GM19238 (cell line): ENCODE data around the gene ROBO3.

Experiments
- DNase-seq: peaks from one replicate; pipeline ENCODE4 v3.0.0; 2011; ENCODE audit warnings: low spot score; ENCODE audit not compliant: insufficient read length

The ROBO3 gene, protein sequence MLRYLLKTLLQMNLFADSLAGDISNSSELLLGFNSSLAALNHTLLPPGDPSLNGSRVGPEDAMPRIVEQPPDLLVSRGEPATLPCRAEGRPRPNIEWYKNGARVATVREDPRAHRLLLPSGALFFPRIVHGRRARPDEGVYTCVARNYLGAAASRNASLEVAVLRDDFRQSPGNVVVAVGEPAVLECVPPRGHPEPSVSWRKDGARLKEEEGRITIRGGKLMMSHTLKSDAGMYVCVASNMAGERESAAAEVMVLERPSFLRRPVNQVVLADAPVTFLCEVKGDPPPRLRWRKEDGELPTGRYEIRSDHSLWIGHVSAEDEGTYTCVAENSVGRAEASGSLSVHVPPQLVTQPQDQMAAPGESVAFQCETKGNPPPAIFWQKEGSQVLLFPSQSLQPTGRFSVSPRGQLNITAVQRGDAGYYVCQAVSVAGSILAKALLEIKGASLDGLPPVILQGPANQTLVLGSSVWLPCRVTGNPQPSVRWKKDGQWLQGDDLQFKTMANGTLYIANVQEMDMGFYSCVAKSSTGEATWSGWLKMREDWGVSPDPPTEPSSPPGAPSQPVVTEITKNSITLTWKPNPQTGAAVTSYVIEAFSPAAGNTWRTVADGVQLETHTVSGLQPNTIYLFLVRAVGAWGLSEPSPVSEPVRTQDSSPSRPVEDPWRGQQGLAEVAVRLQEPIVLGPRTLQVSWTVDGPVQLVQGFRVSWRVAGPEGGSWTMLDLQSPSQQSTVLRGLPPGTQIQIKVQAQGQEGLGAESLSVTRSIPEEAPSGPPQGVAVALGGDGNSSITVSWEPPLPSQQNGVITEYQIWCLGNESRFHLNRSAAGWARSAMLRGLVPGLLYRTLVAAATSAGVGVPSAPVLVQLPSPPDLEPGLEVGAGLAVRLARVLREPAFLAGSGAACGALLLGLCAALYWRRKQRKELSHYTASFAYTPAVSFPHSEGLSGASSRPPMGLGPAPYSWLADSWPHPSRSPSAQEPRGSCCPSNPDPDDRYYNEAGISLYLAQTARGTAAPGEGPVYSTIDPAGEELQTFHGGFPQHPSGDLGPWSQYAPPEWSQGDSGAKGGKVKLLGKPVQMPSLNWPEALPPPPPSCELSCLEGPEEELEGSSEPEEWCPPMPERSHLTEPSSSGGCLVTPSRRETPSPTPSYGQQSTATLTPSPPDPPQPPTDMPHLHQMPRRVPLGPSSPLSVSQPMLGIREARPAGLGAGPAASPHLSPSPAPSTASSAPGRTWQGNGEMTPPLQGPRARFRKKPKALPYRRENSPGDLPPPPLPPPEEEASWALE (N-terminal part only)

DNA sequence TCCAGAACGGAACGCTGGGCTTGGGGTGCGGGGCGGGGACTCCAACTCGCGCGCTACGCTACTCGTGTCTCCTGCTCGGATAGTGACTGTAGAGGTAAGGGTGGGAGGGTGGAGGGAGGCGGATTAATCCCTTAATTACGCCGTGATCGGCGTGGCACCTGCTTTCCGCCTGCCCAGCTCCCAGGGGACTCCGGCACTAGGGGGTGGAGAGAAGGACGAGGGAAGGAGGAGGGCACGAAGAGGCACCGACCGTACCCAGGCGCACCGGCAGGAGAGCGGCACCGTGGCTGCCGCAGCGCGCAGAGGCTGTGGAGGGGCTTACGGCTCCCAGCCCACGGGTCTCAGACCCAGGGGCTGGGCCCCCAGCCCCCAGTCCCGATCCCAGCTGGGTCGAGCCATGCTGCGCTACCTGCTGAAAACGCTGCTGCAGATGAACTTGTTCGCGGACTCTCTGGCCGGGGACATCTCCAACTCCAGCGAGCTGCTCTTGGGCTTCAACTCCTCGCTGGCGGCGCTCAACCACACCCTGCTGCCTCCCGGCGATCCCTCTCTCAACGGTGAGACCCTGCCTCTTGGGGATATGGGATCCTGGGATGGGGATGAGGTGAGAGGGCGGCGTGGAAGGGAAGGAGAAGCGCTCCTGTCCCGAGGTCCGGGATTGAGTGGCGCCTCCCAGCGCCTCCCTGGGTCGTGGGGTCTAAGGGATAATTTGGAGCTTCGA is at the start of gene ROBO3:
TSS of gene ROBO3 (plus strand) at position 252 of the 721 bp plus-strand sequence. CDS start at position 398, 146 bp downstream.
- DNase-seq, result no peak

DNA sequence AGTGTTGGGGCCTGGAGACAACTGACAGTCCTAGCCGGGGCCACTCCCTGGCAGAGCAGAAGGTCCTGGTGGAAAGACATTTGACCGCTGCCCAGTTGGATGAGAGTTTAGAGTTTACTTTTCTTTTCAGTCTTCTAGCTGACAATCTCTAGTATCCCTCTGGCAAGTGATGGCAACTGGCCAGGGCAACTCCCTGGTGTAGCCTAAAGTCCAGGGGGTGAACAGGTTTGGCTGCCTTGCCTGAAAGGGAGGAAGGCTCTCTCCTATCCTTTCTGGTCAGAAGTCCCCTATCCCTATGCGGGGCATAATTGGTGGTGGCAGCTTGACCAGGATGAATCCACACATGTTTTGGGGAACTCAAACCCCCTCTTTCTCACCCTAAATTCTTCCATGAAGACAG is 48.2 kb upstream of the ROBO3 start:
- DNase-seq, result no peak

DNA sequence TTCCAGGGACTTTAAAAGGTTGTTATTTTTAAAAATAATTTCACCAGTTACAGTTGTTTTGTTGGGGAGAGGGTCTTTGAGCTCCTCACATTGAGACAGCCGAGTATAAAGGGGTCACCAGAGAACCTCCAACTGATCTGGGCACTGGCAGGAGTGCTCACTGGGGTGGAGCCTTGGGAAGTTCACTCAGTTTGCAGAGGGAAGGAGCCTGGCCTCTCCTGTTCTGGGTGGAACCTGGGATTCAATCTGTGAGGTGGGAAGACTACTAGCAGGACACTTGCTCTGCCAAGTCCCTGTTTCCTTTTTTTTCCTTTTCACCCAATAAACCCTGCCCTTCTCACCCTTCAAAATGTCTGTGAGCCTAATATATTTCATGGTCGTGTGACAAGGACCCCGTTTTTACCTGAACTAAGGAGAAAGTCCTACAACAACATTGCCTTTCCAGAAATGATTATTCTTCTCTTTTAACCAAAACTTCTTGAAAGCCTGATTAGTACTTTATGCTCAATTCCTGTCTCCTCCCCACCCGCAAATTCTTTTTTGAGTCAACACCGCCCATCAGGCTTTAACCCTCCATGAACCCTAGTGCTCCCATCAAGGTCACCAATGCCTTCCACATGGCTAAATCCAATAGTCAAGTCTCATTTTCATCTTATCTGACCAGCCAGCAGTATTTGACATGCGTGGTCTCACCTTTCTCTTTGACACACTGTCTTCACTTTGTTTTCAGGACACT is 43.1 kb upstream of the ROBO3 start:
- DNase-seq, result no peak

DNA sequence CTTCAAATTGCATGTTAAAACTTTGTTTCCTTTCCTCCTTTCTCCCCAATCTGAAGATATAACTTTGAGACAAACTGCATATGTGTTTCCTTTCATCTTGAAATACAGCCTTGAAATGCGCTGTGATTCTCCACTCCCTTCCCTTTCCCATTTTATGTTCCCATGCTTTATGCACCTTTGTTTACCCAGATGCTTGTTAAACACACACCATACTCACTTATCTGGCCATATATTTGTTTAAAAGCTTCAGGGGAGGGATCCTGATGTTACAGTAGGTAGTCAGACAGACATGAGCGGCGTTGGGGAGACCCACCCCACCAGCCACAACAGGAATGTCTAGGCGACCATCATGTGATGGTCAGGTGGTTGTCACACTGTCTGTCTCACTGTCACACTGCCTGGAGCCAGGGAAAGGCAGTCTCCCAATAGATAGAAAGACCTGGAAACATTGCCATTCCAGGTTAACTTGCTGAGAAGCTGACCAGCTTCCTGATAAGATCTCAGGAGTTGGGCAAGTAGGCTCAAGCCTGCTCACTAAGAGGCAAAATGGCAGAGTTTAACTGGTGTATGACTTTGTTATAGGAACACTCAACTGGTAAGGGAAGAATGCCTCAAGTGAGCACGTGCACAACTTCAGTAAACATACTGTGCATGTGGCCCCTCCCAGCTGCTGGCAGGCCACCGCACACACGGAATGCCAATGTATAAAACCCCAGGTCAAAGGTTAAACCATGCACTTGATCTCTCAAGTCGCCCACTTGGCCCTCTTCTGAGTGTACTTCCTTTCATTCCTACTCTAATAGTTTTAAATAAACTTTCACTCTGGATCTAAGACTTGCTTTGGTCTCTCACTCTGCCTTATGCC is 41.5 kb upstream of the ROBO3 start:
- DNase-seq, result no peak

DNA sequence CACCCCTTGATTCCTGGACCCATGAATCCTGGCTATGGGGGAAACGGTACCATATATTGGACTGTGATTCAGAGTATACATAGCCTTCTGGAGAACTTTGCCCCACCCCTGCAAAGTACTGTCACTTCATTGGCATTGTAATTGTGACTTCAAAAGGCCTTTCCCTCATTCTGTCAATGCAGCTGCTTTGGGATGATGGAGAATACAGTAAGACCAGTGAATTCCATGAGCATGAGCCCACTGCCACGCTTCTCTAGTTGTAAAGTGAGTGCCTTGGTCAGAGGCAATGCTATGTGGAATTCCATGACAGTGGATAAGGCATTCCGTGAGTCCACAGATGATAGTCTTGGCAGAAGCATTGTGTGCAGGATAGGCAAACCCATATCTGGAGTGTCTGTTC is 39.4 kb upstream of the ROBO3 start:
- DNase-seq, result no peak

DNA sequence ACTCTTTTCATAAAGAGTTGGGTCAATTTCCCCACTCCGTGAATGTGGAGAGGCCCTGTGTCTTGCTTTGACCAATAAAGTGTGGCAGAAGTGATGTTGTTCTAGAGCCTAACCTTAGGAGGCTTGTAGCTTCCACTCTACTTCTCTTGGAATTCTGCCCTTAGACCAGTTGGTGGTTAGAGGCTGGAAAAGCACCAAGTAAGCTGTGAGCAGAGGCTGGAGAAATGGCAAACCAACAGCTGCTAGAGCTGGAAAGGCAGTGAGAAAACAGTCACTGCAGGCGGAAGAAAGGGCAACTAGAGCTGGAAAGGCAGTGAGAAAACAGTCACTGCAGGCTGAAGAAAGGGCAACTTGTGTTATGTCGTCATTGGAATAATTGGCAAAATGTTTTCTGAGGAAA is 35.2 kb upstream of the ROBO3 start:
- DNase-seq, result no peak

DNA sequence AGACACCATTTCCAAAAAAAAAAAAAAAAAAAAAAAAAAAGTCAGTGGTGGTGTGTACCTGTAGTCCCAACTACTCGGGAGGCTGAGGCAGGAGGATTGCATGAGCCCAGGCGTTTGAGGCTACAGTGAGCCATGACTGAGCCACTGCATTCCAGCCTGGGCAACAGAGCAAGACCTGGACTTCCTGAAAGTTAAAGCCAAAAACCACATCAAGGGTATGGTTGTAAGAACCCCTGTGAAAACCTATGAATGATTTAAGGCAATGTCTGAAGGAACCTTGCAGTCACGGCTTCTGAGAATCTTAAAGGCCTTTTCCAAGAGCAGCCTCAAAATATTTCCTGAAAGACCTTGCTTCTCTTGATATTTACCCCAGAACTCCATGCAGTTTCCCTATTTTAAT is 34.5 kb upstream of the ROBO3 start:
- DNase-seq, result no peak

DNA sequence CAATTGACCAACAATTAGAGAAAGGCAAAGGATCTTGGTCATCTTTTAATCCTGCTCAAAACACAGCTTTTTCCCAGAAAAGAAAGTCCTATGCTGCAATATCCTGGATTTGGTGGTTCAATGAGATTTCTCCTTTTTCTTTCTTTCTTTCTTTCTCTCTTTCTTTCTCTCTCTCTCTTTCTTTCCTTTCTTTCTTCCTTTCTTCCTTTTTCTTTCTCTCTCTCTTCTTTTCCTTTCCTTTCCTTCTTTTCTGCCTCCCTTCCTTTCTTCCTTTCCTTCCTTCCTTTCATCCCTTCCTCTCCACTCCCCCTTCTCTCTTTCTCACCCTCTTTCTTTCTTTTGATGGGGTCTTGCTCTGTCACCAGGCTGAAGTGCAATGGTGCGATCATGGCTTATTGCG is 33.3 kb upstream of the ROBO3 start:
- DNase-seq, result no peak

DNA sequence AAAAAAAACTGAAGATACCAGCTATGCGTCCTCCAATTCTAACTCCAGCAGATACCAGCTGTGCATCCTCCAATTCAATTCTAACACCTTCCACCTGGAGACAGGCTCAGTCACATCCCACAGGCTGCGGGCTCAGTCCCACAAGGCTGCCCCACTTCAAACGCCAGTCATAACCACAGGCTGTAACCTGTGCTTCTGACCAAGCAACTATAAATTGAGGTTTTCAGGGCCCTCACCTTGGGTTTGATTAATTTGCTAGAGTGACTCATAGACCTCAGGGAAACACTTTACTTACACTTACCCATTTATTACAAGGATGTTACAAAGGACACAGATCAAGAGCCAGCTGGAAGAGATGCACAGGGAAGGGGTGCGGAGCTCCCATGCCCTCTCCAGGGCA is 32.7 kb upstream of the ROBO3 start:
- no peak for DNase-seq

DNA sequence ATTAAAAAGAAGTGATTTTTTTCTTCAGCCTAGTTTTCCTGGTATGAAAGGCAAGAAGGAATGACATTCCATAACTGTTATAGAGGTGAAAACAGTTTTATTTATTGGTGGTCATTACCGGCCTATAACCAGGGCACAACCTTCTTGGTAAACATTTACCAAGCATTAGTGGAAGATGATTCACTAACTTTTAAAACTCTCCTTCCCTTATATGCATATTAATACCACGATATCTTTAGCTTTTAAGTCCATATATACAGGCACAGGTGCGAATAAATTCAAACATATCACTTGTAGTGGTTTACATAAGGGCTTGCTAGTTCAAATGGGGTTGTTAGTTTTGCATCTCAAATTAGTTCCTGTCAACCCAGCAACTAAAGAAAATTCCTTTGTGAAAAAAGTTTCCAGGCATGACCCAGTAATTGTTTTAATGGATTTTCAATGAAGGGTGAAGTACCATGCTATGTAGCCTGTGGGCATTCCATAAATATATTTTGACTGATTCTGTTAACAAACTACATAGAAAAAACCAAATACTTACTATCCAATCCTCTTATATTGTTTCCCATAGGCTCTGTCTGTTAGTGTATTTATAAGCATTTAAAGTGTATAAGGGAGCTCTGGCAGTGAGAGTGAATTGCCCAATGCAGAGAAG is 30.6 kb upstream of the ROBO3 start:
- no peak for DNase-seq

DNA sequence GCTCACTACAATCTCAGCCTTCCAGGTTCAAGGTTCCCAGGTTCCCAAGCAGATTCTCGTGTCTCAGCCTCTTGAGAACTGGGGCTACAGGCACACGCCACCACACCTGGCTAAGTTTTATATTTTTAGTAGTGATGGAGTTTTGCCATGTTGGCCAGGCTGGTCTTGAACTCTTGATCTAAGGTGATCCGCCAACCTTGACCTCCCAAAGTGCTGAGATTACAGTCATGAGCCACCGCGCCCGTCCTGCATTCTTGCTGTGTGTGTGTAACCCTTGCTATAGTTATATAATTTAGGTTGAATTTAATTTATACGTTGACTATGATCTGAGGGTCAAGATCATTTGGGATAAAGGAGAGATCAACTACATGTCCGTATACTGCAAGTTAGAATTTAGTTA is 29.3 kb upstream of the ROBO3 start:
- DNase-seq, result no peak

DNA sequence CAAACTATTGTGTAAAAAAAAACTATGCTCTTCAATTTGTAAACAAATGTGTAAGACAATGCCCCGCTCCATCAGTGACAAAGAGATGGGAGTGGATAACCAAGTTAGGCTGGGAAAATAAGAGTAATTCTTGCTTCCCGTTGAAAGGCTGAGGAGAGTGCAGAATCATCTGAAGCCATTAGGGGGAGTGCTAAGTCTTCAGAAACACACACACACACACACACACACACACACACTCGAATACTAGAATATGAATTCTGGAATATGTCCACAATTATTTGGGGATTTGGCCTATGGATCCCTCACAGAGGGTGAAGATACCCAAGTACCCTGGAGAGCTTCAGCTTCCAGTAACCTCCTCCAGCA is 27.8 kb upstream of the ROBO3 start:
- no peak for DNase-seq

DNA sequence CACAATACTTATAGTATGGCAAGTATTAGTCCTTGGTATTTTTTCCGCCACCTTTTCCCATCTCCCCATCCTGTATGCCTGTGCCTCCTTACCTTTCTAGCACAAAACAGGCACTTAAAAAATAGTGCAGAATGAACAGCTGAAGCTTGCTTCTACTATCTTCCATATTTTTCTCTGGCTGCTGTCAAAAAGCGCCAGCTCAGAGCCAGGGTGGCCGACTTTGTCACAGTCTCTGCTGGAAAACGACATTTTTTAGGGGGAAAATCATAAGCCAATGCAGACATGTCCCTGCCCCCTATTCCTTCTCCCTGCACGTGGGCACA is 26.5 kb upstream of the ROBO3 start:
- no peak for DNase-seq

DNA sequence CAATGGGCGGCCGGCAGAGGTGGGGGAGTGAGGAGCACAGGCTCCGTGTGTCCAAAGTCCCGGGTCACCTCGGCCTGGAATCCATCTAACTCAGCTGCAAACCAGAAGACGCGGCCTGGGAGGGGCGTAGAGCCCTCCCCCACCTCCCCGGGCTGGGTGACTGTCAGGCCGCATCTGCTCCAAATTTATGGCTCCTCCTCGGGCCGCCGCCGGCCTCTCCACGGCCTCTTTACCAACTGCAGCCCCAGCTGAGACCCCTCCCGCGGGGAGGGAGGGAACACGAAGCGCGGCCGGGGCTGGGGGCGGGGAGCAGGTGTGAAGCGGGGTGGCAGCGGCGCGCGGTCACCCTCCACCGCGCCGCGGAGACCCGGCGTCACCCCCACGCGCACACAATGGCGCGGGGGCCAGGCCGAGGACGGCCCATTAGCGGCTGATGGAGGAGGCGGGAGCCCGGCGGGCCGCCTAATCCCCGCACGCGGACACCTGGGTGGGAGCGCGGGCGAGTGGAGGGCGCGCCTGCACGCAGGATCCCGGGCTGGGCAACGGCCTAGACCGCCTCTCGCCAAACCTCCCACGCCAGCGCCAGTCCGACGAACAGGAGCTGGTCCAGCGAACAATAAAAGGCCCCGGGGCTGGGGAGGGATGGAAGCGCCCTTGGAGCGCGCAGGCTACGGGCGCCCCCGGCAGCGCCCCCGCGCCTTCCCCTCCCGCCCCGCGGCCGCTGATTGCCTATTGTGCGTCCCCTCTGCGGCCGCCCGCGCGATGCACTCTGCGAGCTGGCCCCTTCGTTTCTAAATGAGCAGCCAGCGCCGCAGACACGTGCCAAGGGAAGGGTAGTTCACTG is 25.9 kb upstream of the ROBO3 start:
- no peak for DNase-seq

DNA sequence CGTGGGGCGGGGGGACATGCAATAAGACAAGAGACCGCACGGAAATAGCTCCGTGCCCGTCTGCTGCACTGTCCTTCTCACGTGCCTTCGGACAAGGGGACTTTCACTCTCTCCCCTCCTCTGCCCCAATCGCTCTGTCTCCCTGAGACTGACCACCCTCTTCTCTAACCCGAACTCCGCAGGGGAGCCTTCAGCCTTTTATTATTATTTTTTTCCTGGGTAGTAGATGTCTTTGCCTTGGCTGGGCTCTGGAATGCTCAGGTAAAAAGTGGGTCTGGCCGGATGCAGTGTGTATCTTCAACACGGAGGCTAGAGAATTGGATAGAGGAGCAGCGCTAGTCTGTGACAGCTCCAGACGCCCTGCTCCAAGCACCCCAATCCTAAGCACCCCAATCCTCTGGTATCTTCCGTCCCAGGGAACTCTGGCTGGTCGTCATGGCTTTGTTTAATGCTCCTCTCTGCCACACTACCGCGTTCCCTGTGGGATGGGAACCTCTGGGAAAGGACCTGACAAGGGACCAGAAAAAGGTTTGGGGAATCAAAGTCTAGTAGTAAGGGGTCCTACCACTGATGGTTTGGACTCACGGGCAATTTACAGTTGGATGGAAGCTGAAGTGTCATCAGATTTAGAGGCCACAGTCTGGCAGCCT is 25.1 kb upstream of the ROBO3 start:
- no peak for DNase-seq

DNA sequence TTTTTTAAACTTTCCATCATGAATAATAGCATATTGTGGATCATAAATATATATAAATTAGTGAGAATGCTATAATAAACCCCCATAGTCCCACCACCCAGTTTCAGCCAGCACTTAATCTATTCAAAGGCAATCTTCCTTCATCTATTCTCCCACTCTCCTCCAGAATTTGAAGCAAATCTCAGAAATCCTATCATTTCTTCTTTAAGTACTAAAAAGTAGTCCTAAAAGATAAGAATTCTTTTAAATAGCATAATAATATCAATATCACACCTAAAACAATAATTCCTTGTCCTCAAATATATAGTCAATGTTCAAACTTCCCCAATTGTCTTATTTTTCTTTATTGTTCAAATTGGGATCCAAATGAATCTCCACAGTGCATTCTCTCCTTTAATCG is 24.6 kb upstream of the ROBO3 start:
- DNase-seq, result no peak

DNA sequence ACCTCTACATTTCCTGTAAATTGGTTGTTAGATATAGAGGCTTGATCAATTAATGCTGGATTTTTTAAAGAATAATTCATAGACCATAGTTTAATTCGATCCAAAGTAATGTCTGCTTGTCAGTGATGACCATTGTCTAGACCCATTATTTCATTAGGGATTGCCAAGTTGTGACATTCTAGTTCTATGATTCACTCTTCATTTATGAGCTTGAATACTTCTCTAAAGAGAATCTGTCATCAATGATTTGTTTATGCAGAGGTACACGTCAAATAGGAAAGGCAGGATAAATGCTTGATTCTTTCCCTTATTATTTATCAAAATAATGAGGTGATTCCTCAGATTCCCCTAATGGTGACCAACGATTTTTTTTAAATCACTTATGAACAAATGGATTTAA is 24.0 kb upstream of the ROBO3 start:
- DNase-seq, result no peak

DNA sequence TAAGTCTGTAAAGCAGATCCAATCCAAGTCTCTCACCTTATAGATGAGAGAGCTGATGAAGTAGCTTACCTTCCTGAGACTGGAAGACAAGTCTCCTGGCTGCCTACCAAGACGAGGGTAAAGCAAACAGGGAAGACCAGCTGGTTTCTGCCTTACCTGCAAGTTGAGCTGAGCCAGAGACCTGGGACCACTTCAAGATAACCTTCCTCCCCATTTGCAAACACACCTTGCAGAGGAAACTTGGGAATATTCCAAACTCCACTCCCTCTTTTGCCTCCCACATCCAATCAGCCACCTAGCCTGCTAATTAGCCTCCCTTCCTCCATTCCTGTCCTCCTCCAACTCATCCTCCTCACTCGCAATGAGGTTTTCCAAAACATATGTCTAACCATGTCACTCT is 23.4 kb upstream of the ROBO3 start:
- DNase-seq, result no peak
